HG03095 (cell line): ENCODE results near the gene ASH1L.
A peak's percentile ranks its signal among the peaks of the same experiment; 100 is the strongest.
"Not testable (repeated sequence)": the region's sequence is repeated elsewhere in the genome, so short reads cannot be mapped to it uniquely, and the experiment has no call there.

Experiments
- ATAC-seq: cut with Tn5 transposase; IDR thresholded peaks from one replicate; pipeline ENCODE4 v1.9.1; 2021; ENCODE audit warnings: moderate library complexity; ENCODE audit not compliant: unreplicated experiment

The ASH1L gene

DNA sequence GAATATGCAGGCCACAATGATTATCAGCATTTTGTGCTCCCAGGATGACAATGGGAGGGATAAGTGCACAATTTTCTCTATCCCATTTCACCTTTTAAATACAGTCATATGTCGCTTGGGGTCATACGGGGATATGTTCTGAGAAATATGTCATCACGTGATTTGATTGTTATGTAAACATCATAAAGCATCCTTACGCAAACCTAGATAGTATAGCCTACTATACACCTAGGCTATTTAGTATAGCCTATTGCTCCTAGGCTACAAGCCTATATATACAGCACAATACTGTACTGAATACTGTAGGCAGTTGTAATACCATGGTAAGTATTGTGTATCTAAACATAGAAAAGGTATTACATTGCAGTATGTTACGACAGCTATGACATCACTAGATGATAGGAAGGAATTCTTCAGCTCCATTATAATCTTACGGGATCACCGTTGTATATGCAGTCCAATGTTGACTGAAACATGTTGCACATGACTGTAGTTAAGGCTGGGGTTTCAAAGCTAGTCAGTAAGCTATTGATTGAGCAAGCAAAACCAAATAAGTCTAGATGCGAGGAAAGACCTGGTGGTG, 223.0 kb downstream of the ASH1L start:
- no peak for ATAC-seq

DNA sequence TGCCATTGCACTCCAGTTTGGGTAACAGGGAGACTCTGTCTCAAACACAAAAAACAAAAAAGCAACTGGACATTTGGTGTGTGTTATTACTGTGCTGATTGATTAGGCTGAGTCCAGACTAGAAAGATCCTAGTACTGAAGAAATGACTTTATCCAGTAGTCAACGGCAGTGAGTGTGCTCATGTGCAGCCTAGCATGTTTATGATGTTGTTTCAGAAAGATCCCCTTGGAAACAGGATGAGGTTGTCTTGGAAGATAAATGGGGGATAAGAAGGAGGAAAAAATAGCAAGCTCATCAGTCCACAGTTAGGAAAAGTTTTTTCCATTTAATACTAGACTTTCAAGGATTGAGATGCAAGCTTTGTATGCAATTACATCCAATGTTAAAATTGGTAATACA, 227.6 kb downstream of the ASH1L start:
- ATAC-seq: no peak

DNA sequence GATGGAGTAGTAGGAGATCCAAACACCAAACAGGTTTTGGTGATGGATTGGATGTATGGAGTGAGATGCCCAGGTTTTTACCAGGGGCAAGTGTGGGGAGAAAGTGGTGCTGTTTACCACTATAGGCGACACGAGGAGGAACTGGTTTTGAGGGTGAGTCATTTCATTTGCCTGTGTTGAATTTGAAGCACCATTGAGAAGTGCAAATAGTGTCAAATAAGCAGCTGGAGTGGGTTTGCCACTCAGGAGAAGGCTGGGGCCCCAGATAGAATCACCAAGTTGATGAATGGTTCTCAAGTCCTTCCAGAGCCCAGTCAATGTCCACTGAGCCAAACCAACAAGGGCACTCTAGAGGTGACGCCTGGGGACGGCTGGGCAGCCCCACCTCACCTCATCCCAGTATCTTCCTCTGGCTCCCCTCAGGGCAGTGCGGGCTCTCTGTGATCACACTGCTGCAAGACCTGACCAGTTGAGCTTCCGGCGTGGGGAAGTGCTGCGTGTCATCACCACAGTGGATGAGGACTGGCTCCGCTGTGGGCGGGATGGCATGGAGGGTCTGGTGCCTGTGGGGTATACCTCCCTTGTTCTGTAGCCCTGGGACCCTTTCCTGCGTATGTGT, 232.5 kb downstream of the ASH1L start:
- ATAC-seq: no peak

DNA sequence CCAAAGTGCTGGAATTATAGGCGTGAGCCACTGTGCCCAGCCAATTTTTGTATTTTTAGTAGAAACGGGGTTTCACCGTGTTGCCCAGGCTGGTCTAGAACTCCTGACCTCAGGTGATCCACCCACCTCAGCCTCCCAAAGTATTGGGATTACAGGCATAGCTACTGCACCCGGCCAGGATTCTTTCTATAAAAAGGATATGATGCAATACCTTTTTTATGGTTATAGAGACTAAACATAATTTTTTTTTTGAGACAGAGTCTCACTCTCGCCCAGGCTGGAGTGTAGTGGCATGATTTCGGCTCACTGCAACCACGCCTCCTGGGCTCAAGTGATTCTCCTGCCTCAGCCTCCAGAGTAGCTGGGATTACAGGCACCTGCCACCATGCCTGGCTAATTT, 233.7 kb downstream of the ASH1L start:
- not testable (repeated sequence) for ATAC-seq

- ATAC-seq: no peak
These were observed 234.6 kb downstream of the ASH1L start for GRCh38 chr1:155327981-155328380.

GRCh38 chr1:155326631-155327037, 236.0 kb downstream of the ASH1L start:
- no peak for ATAC-seq

DNA sequence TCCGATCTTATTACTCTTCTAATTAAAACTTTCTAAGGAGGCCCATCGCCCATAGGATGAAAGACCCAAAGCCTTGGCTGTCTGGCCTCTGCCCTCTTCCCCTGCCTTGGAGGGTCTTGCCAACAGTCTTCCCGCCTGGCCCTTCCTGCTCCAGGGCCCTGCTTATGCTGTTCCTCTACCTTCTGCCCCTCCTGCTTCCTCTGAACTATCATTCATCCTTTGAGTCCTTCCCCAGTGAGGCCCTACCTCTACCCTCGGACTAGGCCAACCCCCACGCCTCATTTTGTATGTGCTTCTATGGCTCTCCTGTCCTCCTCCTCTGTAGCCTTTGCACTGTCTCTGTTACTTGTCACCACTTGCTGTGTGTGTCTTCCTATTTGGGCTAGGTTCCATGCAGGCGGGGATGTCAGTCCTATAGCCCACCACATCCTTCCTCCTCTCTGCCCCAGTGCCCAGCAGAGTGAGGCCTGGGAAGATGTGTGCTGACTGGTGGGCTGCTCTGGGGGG, 236.5 kb downstream of the ASH1L start:
- ATAC-seq: no peak

GRCh38 chr1:155325603-155325893, 237.1 kb downstream of the ASH1L start:
- no peak for ATAC-seq

GRCh38 chr1:155324717-155325602, 237.6 kb downstream of the ASH1L start:
- ATAC-seq: peak; percentile 0

- peak; percentile 61 for ATAC-seq
These were observed 238.4 kb downstream of the ASH1L start for GRCh38 chr1:155324037-155324716.

- ATAC-seq: peak; percentile 32
These were observed 238.9 kb downstream of the ASH1L start for GRCh38 chr1:155323729-155324036.

DNA sequence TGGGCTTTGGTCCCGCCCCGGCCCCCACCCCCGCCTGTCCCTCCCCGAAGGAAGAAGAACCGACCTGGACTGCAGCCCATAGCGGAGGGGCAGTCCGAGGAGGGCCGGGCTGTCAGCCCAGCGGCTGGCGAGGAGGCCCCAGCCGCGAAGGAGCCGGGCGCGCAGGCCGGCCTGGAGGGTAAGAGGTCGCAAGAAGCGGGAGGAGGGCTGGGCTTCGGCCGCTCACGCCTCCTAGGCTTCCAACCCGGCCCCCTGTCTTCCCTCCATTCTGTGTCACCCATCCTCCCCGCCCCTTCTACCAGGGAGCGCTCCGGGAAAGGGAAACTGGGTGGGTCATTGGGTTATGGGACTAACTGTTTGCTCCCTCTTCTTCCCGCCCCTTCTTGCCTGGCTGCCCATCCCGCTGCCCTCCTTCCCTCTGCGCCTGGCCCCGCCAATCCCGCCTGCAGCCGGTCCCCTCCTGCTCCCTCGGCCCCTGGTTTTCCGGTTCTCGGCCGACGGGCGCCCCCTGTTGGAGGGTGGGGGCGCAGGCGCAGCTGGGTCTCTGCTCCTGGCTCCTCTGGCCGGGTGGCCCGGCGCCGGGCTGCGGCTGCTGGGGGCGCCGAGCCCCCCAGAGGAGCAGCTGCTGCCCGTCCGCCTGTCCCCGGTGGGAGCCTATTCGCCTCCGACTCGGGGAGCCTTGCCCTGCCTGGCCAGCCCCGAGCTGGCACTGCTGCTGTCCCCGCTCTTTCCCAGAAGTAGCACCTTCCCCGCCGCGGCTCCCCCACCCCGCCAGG, 239.5 kb downstream of the ASH1L start:
- ATAC-seq: peak; percentile 35

- ATAC-seq: peak; percentile 1
These were observed 240.0 kb downstream of the ASH1L start for GRCh38 chr1:155322571-155322952.

- no peak for ATAC-seq
These were observed 240.7 kb downstream of the ASH1L start for GRCh38 chr1:155321639-155322503.

- ATAC-seq: no peak
These were observed 241.7 kb downstream of the ASH1L start, which contains the start of gene RUSC1 for GRCh38 chr1:155320661-155321617. Gene RUSC1 (plus strand): TSS chr1:155320894. CDS start chr1:155321774, 880 bp downstream.

DNA sequence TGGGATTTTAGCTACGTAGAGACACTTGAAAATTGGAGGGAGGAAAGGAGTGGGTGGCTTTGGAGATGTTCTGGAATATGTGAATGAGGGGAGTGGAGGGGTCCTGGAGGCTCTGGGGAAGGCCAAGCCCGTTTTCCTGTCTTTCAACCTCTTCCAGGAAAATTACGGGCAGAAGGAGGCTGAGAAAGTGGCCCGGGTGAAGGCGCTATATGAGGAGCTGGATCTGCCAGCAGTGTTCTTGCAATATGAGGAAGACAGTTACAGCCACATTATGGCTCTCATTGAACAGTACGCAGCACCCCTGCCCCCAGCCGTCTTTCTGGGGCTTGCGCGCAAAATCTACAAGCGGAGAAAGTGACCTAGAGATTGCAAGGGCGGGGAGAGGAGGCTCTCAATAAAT, 242.4 kb downstream of the ASH1L start:
- no peak for ATAC-seq

- no peak for ATAC-seq
These were observed 243.1 kb downstream of the ASH1L start for GRCh38 chr1:155319536-155319935.

- no peak for ATAC-seq
These were observed 244.5 kb downstream of the ASH1L start for GRCh38 chr1:155318082-155318481.

GRCh38 chr1:155316922-155317321, 245.7 kb downstream of the ASH1L start:
- ATAC-seq: no peak
